B cell (primary cell): ENCODE measurements around the gene R3HDM4. TPM values are rescaled to one million over a fixed set of nuclear protein-coding genes. Genes with fewer than 3 reads are reported as not detected.
"Not testable (repeated sequence)": the region's sequence is repeated elsewhere in the genome, so short reads cannot be mapped to it uniquely, and the experiment has no call there.

ENCODE experiments used
- ATAC-seq: fragments of 200-7000 bp; cut with Tn5 transposase; one replicate; pipeline ENCODE4 v1.10.0; 2021; ENCODE audit warnings: low read depth, mild to moderate bottlenecking, moderate number of reproducible peaks, moderate library complexity
- CTCF ChIA-PET: fragments of 350-600 bp; sonication (Branson Sonifier 250); formaldehyde crosslinking; loops from one replicate; lab custom pipeline; 2021; ENCODE audit warnings: antibody characterized with exemption, inconsistent platforms; lab: Charles Lee
- POLR2A ChIA-PET: fragments of 350-600 bp; sonication (Branson Sonifier 250); formaldehyde crosslinking; loops from one replicate; lab custom pipeline; 2021; ENCODE audit warnings: antibody characterized with exemption; lab: Charles Lee
- DNase-seq: peaks from one replicate; pipeline ENCODE4 v3.0.0; 2013
- H2AFZ ChIP-seq: 2 replicates; pipeline ENCODE4 v1.6.1; 2012; ENCODE audit warnings: mild to moderate bottlenecking, low read depth, low read length; ENCODE audit not compliant: insufficient read depth, poor library complexity, severe bottlenecking
- H3K27ac ChIP-seq, 2 donors: 1 replicate in 1 of 2; 2 replicates in 1 of 2; pipeline ENCODE4 v1.5.1; 2012 to 2013; ENCODE audit warnings: low read length in 2 of 2, mild to moderate bottlenecking in 2 of 2, moderate library complexity in 1 of 2
- H3K27me3 ChIP-seq, 4 experiments: fragments of 200-600 bp in 1 of 4; sonication (generic) in 1 of 4; replicated peaks in 1 of 4; 1 replicate in 2 of 4; 2 replicates in 2 of 4; pipeline versions ENCODE4 v1.6.1 to v1.7.0; 2013 to 2016; ENCODE audit warnings: low read length in 3 of 4, mild to moderate bottlenecking in 2 of 4, mixed read lengths in 1 of 4, moderate library complexity in 1 of 4; ENCODE audit not compliant: insufficient read depth in 4 of 4, control insufficient read depth in 3 of 4; ENCODE audit errors: control extremely low read depth in 1 of 4
- H3K36me3 ChIP-seq, 2 experiments: replicated peaks in 1 of 2; 1 replicate in 1 of 2; 2 replicates in 1 of 2; pipeline versions ENCODE4 v1.6.1 to v1.7.1; 2013; ENCODE audit warnings: low read length in 1 of 2; ENCODE audit not compliant: insufficient read depth in 2 of 2, control insufficient read depth in 1 of 2; ENCODE audit errors: control extremely low read depth in 1 of 2, extremely low read depth in 1 of 2
- H3K4me1 ChIP-seq, 2 donors: fragments of 200-600 bp in 1 of 2; sonication (generic) in 1 of 2; 1 replicate in 1 of 2; 2 replicates in 1 of 2; pipeline versions ENCODE4 v1.5.1 to v1.6.1; 2013 to 2017; ENCODE audit warnings: low read length in 2 of 2; ENCODE audit not compliant: control insufficient read depth in 2 of 2, insufficient read depth in 2 of 2
- H3K4me2 ChIP-seq: replicated peaks from 2 replicates; pipeline ENCODE3; 2012; ENCODE audit warnings: mild to moderate bottlenecking, low read depth, low read length; ENCODE audit not compliant: poor library complexity, severe bottlenecking
- H3K4me3 ChIP-seq, 5 experiments: fragments of 200-600 bp in 1 of 5; sonication (generic) in 1 of 5; 1 replicate in 3 of 5; 2 replicates in 2 of 5; pipeline versions ENCODE4 v1.5.1 to v1.7.0; 2011 to 2016; ENCODE audit warnings: low read length in 4 of 5, mild to moderate bottlenecking in 4 of 5, low read depth in 2 of 5, control low read depth in 1 of 5, moderate library complexity in 1 of 5; ENCODE audit not compliant: insufficient read depth in 1 of 5; ENCODE audit errors: control extremely low read depth in 1 of 5, extremely low read depth in 1 of 5
- H3K79me2 ChIP-seq: fragments of 200-600 bp; sonication (generic); one replicate; pipeline ENCODE4 v1.6.0; 2016; ENCODE audit warnings: low read length; ENCODE audit not compliant: control insufficient read depth, insufficient read depth
- H3K9ac ChIP-seq: fragments of 200-600 bp; sonication (generic); 2 replicates; pipeline ENCODE4 v1.6.1; 2017; ENCODE audit warnings: mild to moderate bottlenecking, low read length, moderate library complexity
- H3K9me3 ChIP-seq, 3 donors: one replicate each; pipeline versions ENCODE4 v1.6.1 to v1.7.1; 2013; ENCODE audit warnings: low read length in 2 of 3; ENCODE audit not compliant: control insufficient read depth in 2 of 3, insufficient read depth in 1 of 3; ENCODE audit errors: control extremely low read depth in 1 of 3
- H4K20me1 ChIP-seq: 2 replicates; pipeline ENCODE4 v1.6.0; 2012; ENCODE audit warnings: mild to moderate bottlenecking, low read length; ENCODE audit not compliant: insufficient read depth, control insufficient read depth, poor library complexity, severe bottlenecking
- H3K27ac Mint-ChIP-seq: one replicate; pipeline ENCODE4 v1.8.0; 2021; ENCODE audit warnings: mixed read lengths
- H3K27me3 Mint-ChIP-seq: one replicate; pipeline ENCODE4 v1.8.0; 2021; ENCODE audit warnings: mixed read lengths
- H3K4me1 Mint-ChIP-seq: one replicate; pipeline ENCODE4 v1.8.0; 2021; ENCODE audit warnings: mixed read lengths
- H3K4me3 Mint-ChIP-seq: one replicate; pipeline ENCODE4 v1.8.0; 2021; ENCODE audit warnings: mixed read lengths
- H3K9me3 Mint-ChIP-seq: one replicate; pipeline ENCODE4 v1.8.0; 2022; ENCODE audit warnings: mixed read lengths; ENCODE audit not compliant: insufficient read depth
- CTCF ChIP-seq: fragments of 200-600 bp; IDR thresholded peaks from one replicate; pipeline ENCODE4 v1.8.0; 2022; ENCODE audit warnings: antibody characterized with exemption, mild to moderate bottlenecking
- EZH2 ChIP-seq: IDR thresholded peaks from 2 replicates; pipeline ENCODE4 v1.6.1; 2012; ENCODE audit warnings: borderline replicate concordance, low read depth, mild to moderate bottlenecking, moderate library complexity, low read length; ENCODE audit not compliant: insufficient read depth, poor library complexity, severe bottlenecking
- WGBS: methylation state at CpG from one replicate; pipeline ENCODE4 v1.1.5; 2013; ENCODE audit warnings: missing lambda C conversion rate; ENCODE audit not compliant: insufficient coverage; 5-methylcytosine and 5-hydroxymethylcytosine counted together
- intact Hi-C: fragments of 100-400 bp; cut with micrococcal nuclease; formaldehyde crosslinking; loops from one replicate; pipeline ENCODE4 v1.10.0; 2022
- polyA plus RNA-seq: library from polyadenylated mRNA; depleted of rRNA; stranded (reverse); fragments of >200 nt; gene quantifications from 2 replicates; pipeline ENCODE4 v1.2.3, GENCODE V29; 2012
- total RNA-seq, 2 donors: library from RNA; stranded (reverse); fragments of 120-200 nt in 1 of 2; gene quantifications; 1 replicate in 1 of 2; 2 replicates in 1 of 2; pipeline versions ENCODE4 v1.2.3 to v1.2.4, GENCODE V29; 2013 to 2022

The R3HDM4 gene
- total and polyA plus RNA-seq, 2 donors (not counting 1 experiment from before 2014, with no cell fraction given), result 168 to 176 TPM

- CTCF ChIA-PET, result interaction anchor here (1.4 kb wide), 1 partner anchor 29 kb away, joined by 4 read pairs; no protein-coding TSS in a partner anchor
- no peaks in the 10 kb centered on the region for H3K4me1 Mint-ChIP-seq
- H3K36me3 ChIP-seq, result peaks cover 0 to 49% of the 10 kb centered on the region in 2 experiments
- no peaks in the 10 kb centered on the region for H3K27me3 Mint-ChIP-seq
- no peak for ATAC-seq
- no peak for TF ChIP-seq CTCF
- TF ChIP-seq EZH2, result no peak
- no peak overlapping the region for H3K9ac ChIP-seq
- H3K27ac Mint-ChIP-seq, result no peak overlapping the region
- intact Hi-C loops, result no loop called here
- DNase-seq, result no peak
- H3K4me2 ChIP-seq, result no peak overlapping the region
- H3K4me3 Mint-ChIP-seq, result no peak overlapping the region
- no peak overlapping the region for H2AFZ ChIP-seq
- peaks cover 0 to 3% of the 10 kb centered on the region in 2 donors for H3K4me1 ChIP-seq
- H3K27ac ChIP-seq, result no peak overlapping the region
- WGBS, result 93% methylated on average over 33 of the region's 37 CpGs
- no peaks in the 10 kb centered on the region for H3K9me3 Mint-ChIP-seq
- POLR2A ChIA-PET, result interaction anchor here (1.4 kb wide), 1 partner anchor 29 kb away, joined by 10 read pairs; no protein-coding TSS in a partner anchor
- H3K4me3 ChIP-seq, result no peak overlapping the region
- no peaks in the 10 kb centered on the region for H3K27me3 ChIP-seq
- peaks cover 40% of the 10 kb centered on the region for H4K20me1 ChIP-seq
- H3K79me2 ChIP-seq, result peaks cover 46% of the 10 kb centered on the region
- peaks cover 0 to 3% (median 0%) of the 10 kb centered on the region in 3 donors for H3K9me3 ChIP-seq
These were observed 33.1 kb downstream of the R3HDM4 start for GRCh38 chr19:879711-880438.

- ATAC-seq, H3K4me2 ChIP-seq, DNase-seq, H3K9me3 ChIP-seq, H3K27me3 ChIP-seq, H3K9me3 Mint-ChIP-seq, H3K27ac Mint-ChIP-seq, H3K4me1 ChIP-seq, H3K4me3 Mint-ChIP-seq, intact Hi-C loops, H2AFZ ChIP-seq, H3K9ac ChIP-seq, H3K4me1 Mint-ChIP-seq, H3K27ac ChIP-seq, H3K4me3 ChIP-seq, H3K27me3 Mint-ChIP-seq: not testable (repeated sequence)
- 89% methylated on average over 13 of the region's 24 CpGs for WGBS
- POLR2A ChIA-PET, result interaction anchor here (1.4 kb wide), 1 partner anchor 30 kb away, joined by 10 read pairs; no protein-coding TSS in a partner anchor
- peaks cover 33% of the 10 kb centered on the region for H4K20me1 ChIP-seq
- H3K79me2 ChIP-seq, result peaks cover 39% of the 10 kb centered on the region
- CTCF ChIA-PET, result interaction anchor here (1.0 to 1.4 kb wide), 2 partner anchors 23 to 30 kb away, joined by 3 to 4 read pairs; no protein-coding TSS in a partner anchor
- H3K36me3 ChIP-seq, result peaks cover 0 to 40% of the 10 kb centered on the region in 2 experiments
These were observed 34.1 kb downstream of the R3HDM4 start for GRCh38 chr19:878751-879561.

- ChIA-PET POLR2A (interaction anchor here (0.6 to 1.4 kb wide), 4 partner anchors 15 to 196 kb away, joined by 3 to 10 read pairs (median 4); no protein-coding TSS in a partner anchor), CTCF (interaction anchor here (1.0 kb wide), 1 partner anchor 22 kb away, joined by 3 read pairs; no protein-coding TSS in a partner anchor)
- H3K4me3 Mint-ChIP-seq, DNase-seq, ATAC-seq, H3K9ac ChIP-seq, H3K9me3 ChIP-seq, H3K27ac Mint-ChIP-seq, H3K4me1 ChIP-seq, H3K27me3 Mint-ChIP-seq, H3K9me3 Mint-ChIP-seq, H3K27ac ChIP-seq, H2AFZ ChIP-seq, intact Hi-C loops, H3K4me1 Mint-ChIP-seq, H3K4me2 ChIP-seq, H3K4me3 ChIP-seq, H3K27me3 ChIP-seq: not testable (repeated sequence)
- peaks cover 0 to 35% of the 10 kb centered on the region in 2 experiments for H3K36me3 ChIP-seq
- peaks cover 37% of the 10 kb centered on the region for H4K20me1 ChIP-seq
- WGBS, result 94% methylated on average over 11 of the region's 23 CpGs
- H3K79me2 ChIP-seq, result peaks cover 33% of the 10 kb centered on the region
These were observed 34.9 kb downstream of the R3HDM4 start for GRCh38 chr19:877992-878660.
